ENCODE measurements around the gene JHY. TPM values are rescaled to one million over a fixed set of nuclear protein-coding genes. Genes with fewer than 3 reads are reported as not detected.
"Not testable (repeated sequence)": the region's sequence is repeated elsewhere in the genome, so short reads cannot be mapped to it uniquely, and the experiment has no call there.

The JHY gene
- total RNA-seq, 1 experiment from 2014 or later = 2.4 TPM

DNA sequence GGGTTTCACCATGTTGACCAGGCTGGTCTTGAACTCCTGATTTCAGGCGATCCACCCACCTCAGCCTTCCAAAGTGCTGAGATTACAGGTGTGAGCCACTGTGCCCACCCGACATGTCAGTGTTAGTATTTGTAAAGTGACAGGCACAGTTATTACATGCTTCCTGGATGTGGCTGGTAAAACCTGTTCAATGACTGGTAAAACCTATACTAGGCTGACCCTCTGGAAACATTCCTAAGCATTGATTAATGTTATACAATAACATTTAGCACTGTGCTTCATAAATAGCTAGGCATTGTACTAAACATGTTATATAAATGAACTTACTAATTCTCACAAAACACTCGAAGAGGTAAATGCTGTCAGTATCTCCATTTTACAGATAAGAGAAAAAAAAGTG is 20.9 kb upstream of the JHY start:
- no peak for DNase-seq
- Histone ChIP-seq H3K27me3 (ENCODE audit: control insufficient read depth, insufficient read depth, low read length) (no peaks in the 10 kb centered on the region), H3K4me3 (ENCODE audit: insufficient read depth, low read depth, low read length) (no peak overlapping the region), H3K36me3 (replicated peaks; ENCODE audit: control insufficient read depth, insufficient read depth, low read length) (no peaks in the 10 kb centered on the region)

DNA sequence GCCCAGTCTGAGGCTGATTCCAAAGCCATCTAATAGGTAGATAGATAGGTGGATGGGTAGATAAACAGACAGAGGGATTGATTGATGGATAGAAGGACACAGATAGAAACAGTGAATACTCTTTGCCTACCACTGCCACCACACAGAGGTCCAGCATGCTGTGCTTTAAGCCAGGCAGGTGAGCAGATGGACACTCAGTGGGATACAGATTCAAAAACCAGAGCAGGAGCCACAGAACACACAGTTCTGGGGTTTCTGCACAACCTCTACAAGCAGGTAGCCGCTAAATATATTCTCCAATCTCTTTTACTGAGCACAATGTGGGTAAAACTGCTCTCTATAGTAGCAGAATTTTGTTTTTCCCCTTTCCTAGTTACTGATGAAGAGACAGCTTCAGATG is 20.5 kb upstream of the JHY start:
- Histone ChIP-seq H3K4me3 (ENCODE audit: insufficient read depth, low read depth, low read length) (no peak overlapping the region), H3K27me3 (ENCODE audit: control insufficient read depth, insufficient read depth, low read length) (no peaks in the 10 kb centered on the region), H3K36me3 (replicated peaks; ENCODE audit: control insufficient read depth, insufficient read depth, low read length) (no peaks in the 10 kb centered on the region)
- DNase-seq = no peak

DNA sequence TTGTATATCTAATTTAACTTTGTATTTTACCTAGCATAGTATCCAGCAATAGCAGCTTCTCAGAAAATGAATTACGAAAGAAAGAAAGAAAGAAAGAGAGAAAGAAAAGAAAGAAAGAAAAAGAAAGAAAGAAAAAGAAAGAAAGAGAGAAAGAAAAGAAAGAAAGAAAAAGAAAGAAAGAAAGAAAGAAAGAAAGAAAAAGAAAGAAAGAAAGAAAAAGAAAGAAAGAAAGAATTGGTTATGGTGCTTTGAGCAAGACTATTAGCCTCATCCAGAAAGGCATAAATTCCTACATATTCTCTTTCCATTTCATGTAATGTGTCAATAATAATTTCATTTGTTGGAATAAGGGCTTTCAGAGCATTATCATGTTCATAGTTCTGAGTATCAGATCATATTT is 19.4 kb upstream of the JHY start:
- H3K4me3 ChIP-seq (ENCODE audit: insufficient read depth, low read depth, low read length); H3K27me3 ChIP-seq (ENCODE audit: control insufficient read depth, insufficient read depth, low read length); DNase-seq; H3K36me3 ChIP-seq (replicated peaks; ENCODE audit: control insufficient read depth, insufficient read depth, low read length): not testable (repeated sequence)

DNA sequence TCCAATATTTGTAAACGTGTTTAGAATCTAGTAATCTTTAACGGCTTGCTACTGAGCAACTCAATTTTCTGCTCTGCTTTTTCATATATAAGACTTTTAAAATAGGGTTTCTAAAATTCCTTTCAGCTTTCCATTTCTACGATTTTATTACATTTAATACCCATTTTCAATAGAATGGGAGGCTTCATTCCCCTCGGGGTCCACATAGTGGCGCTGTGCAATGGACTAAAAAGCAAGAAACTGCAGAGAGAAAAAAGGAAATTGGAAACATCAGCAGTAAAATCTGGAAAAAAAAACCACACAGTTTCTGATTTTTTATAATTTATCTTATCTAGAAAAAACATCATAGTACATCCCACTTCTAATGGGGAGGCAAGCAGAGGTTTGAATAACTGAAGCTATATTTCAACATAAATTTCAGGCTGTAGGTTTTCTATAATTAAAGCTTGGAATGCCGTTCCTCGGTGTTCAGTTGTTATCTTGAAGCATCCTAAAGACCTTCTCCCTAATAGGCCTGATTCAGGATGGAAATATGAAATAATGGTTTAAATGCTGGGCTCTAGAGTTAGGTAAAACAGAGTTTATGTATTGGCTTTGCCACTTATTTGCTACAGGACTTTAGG is 18.7 kb upstream of the JHY start:
- peak; percentile 46 for DNase-seq

DNA sequence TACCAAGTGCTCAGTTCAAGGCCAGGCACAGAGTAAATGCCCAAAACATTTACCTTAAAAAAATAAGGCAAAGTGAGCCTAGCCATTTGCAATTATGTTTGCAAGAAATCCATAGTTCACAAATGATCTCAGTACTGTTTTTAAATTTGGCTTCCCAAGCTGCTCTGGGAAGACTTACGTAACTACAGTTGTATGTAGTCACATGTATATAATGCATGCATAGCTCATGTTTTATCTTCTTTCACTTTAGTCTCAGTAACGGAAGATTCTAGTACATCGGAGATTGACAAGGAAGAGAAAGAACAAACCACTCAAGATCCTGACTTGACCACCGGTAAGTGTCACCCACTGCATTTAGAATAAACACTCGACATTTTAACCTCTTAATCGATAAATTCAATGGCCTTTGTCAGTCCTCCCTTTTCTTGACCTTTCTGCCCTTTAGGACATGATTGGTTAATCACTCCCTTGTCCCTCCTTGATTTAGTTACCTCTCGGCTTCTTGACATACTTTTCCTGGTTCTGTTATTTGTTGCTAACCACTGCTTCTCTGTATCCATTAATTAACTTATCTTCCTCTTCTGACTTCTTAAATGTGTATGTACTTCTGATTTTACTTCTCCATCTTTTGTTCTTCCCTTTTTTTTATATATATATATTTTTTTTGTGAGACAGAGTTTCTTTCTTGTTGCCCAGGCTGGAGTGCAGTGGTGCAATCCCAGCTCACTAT is 18.0 kb upstream of the JHY start:
- Histone ChIP-seq H3K27me3 (ENCODE audit: control insufficient read depth, insufficient read depth, low read length) (no peaks in the 10 kb centered on the region), H3K36me3 (replicated peaks; ENCODE audit: control insufficient read depth, insufficient read depth, low read length) (no peaks in the 10 kb centered on the region), H3K4me3 (ENCODE audit: insufficient read depth, low read depth, low read length) (no peak overlapping the region)
- no peak for DNase-seq

More for the DNA sequence above, 18.7 kb upstream of the JHY start:
- H3K4me3 ChIP-seq (ENCODE audit: insufficient read depth, low read depth, low read length) = no peak overlapping the region
- no peaks in the 10 kb centered on the region for H3K27me3 ChIP-seq (ENCODE audit: control insufficient read depth, insufficient read depth, low read length)
- no peaks in the 10 kb centered on the region for H3K36me3 ChIP-seq (replicated peaks; ENCODE audit: control insufficient read depth, insufficient read depth, low read length)

DNA sequence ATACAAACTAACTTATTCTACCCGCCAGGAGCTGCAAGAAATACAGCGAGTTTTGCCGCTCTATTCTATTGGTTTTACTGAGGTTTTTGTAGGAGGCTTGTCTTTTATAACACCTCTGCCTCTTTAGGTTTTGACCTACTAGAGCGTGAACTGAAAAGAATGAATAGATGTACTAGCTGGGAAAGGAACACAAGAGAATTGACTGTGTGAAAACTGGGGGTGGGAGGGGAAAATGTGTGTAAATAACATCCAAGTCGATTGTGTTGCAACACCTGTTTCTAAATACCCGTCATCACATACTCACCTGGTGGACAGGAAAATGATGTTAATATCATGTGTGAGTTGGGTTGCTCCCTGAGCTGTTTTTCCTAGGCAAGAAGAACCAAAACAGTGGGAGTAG is 12.9 kb upstream of the JHY start:
- DNase-seq = no peak
- Histone ChIP-seq H3K36me3 (replicated peaks; ENCODE audit: control insufficient read depth, insufficient read depth, low read length) (no peaks in the 10 kb centered on the region), H3K4me3 (ENCODE audit: insufficient read depth, low read depth, low read length) (no peak overlapping the region), H3K27me3 (ENCODE audit: control insufficient read depth, insufficient read depth, low read length) (no peaks in the 10 kb centered on the region)

DNA sequence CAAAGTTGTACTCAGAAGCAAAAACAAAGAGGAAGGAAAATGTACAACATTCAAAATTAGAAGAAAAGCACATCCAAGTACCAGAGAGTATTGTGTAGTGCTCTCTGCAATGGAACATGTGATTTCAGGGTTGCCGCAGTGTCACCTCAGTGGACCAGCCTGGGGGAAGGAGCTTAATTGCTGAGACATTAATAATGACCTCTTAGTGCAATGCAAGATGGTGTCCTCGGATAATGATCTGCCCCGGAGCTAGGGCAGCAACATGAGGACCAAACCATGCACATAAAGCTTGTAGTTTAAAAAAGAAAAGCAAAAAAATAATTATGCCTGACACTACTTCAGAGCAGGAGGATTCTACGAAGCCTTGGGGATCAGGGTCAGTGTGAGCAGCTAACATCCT is 11.3 kb upstream of the JHY start:
- H3K27me3 ChIP-seq (ENCODE audit: control insufficient read depth, insufficient read depth, low read length) = no peaks in the 10 kb centered on the region
- H3K4me3 ChIP-seq (ENCODE audit: insufficient read depth, low read depth, low read length) = no peak overlapping the region
- no peak for DNase-seq
- H3K36me3 ChIP-seq (replicated peaks; ENCODE audit: control insufficient read depth, insufficient read depth, low read length) = no peaks in the 10 kb centered on the region

DNA sequence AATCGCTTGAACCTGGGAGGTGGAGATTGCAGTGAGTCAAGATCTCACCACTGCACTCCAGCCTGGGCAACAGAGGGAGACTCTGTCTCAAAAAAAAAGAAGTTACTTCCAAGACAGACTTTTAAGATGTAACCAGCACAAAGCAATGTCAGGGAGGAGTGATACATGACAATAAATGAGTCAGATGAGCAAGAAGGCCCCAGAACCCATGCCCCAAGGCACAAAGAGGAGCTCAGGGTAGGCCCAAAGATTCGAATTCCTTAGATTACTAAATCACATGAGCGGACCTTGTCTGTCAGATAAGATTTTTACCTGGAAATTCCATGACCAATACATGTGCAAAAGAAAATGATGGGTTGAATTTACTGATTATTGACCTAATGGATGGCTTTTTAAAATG is 10.5 kb upstream of the JHY start:
- Histone ChIP-seq H3K4me3 (ENCODE audit: insufficient read depth, low read depth, low read length) (no peak overlapping the region), H3K36me3 (replicated peaks; ENCODE audit: control insufficient read depth, insufficient read depth, low read length) (no peaks in the 10 kb centered on the region), H3K27me3 (ENCODE audit: control insufficient read depth, insufficient read depth, low read length) (no peaks in the 10 kb centered on the region)
- DNase-seq = no peak

DNA sequence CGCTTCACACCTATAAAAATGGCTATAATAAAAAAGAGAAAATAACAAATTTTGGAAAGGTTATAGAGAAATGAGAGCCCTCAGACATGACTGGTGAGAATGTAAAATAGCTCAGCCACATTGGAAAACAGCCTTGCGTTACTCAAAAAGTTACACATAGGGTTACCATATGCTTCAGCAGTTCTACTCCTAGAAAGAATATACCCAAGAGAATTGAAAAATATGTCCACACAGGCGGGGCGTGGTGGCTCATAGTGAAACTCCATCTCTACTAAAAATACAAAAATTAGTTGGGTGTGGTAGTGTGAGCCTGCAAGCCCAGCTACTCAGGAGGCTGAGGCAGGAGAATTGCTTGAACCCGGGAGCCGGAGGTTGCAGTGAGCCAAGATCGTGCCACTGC is 7.6 kb upstream of the JHY start:
- Histone ChIP-seq H3K4me3 (ENCODE audit: insufficient read depth, low read depth, low read length) (no peak overlapping the region), H3K36me3 (replicated peaks; ENCODE audit: control insufficient read depth, insufficient read depth, low read length) (no peaks in the 10 kb centered on the region), H3K27me3 (ENCODE audit: control insufficient read depth, insufficient read depth, low read length) (no peaks in the 10 kb centered on the region)
- no peak for DNase-seq

DNA sequence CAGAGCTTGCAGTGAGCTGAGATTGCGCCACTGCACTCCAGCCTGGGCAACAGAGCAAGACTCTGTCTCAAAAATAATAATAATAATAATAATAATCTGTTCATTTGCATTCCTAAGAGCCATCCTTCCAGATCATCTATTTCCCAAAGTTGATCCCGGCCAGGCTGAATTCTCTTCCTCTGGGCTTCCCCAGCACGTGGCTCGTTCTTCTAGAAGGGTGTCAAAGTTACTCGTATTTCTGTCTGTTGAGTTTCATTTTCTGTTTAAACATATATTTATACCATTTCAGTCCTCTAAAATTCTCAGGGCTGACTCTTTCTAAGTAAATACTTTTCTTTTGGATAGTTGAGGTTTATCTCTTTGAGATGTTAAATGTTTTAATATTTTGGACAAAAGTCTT is 4.8 kb upstream of the JHY start:
- Histone ChIP-seq H3K36me3 (replicated peaks; ENCODE audit: control insufficient read depth, insufficient read depth, low read length) (no peaks in the 10 kb centered on the region), H3K4me3 (ENCODE audit: insufficient read depth, low read depth, low read length) (no peak overlapping the region), H3K27me3 (ENCODE audit: control insufficient read depth, insufficient read depth, low read length) (peaks cover 7% of the 10 kb centered on the region; the same call in 1 of the 2 replicates)
- no peak for DNase-seq

DNA sequence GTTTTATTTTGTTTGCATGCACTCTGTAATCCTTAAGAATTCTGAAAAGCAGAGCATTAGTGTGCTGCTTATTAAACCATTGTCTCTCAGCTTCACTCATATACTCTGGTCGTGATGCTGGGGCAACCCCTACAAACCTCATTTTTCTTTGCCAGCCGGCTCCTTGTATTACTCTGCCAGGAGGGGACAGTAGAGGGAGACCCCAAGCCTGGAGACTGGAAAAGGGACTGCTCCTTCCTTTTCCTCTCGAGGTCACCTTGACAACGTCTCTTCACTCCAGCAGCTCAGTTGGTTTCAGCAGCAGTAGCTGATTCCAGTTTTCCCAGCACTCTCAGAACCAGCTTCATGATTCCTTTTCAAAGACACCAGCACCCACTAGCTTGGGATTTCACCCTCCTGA is 2.8 kb upstream of the JHY start:
- H3K27me3 ChIP-seq (ENCODE audit: control insufficient read depth, insufficient read depth, low read length) = peaks cover 7% of the 10 kb centered on the region; the same call in 1 of the 2 replicates
- DNase-seq = peak; percentile 56
- H3K36me3 ChIP-seq (replicated peaks; ENCODE audit: control insufficient read depth, insufficient read depth, low read length) = no peaks in the 10 kb centered on the region
- H3K4me3 ChIP-seq (ENCODE audit: insufficient read depth, low read depth, low read length) = no peak overlapping the region

DNA sequence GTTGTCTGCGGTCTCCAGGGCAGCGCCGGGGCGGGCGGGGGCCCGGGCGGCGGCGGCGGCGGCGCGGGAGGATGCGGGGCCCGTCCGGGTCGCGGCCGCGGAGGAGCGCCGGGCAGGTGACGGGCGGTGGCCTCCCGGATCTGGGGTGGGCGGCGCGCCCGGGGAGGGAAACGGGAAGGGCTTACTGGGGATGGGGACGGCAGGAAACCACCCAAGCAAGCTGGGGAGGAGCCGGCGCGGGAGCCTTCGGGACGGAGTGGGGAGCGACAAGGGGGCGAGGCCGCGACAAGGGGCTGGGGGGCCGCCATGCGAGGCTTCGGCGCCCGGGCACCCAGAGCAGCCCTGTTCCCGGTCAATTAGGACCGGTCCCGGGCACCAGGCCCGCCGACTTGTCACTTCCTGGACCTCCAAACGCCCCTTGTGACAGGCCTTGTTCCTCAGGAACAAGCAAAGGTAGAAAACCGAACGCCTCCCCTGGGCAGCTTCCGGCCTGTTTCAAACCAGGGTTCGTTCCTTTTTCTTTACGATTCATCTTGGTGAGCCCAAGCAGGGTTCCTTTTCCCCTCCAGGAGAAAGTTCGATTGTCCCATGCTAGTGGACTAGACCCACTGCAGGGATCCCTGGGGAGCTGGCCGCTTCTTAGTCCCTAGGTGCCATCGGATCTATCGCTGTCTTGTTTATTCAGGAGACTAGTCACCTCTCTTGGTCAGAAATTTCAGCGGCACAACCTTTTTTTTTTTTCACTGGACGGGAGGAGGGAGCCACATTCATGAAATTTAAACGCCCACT is 492 bp downstream of the JHY start:
- Histone ChIP-seq H3K36me3 (replicated peaks; ENCODE audit: control insufficient read depth, insufficient read depth, low read length) (no peaks in the 10 kb centered on the region), H3K4me3 (ENCODE audit: insufficient read depth, low read depth, low read length) (peak overlapping the region; percentile 75), H3K27me3 (ENCODE audit: control insufficient read depth, insufficient read depth, low read length) (peaks cover 7% of the 10 kb centered on the region; the same call in 1 of the 2 replicates)
- peak; percentile 84 for DNase-seq

DNA sequence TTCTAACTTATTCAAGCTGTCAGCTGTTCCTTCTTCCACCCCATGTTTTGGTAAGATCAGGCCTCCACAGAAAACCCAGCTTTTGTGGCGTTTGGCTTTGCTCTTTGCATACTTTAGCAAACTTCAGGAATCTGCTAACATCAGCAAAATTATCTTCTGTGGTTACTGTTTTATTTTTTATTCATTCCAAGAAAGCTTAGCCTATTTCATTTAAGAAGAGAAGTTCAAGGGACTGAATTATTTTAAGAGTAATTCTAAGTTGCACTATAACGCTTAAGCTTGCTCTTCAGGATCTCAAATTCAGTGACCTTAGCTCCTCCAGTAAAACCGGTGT is 1.1 kb downstream of the JHY start:
- Histone ChIP-seq H3K36me3 (replicated peaks; ENCODE audit: control insufficient read depth, insufficient read depth, low read length) (no peaks in the 10 kb centered on the region), H3K4me3 (ENCODE audit: insufficient read depth, low read depth, low read length) (peak overlapping the region; percentile 75), H3K27me3 (ENCODE audit: control insufficient read depth, insufficient read depth, low read length) (peaks cover 7% of the 10 kb centered on the region; the same call in 1 of the 2 replicates)
- no peak for DNase-seq

DNA sequence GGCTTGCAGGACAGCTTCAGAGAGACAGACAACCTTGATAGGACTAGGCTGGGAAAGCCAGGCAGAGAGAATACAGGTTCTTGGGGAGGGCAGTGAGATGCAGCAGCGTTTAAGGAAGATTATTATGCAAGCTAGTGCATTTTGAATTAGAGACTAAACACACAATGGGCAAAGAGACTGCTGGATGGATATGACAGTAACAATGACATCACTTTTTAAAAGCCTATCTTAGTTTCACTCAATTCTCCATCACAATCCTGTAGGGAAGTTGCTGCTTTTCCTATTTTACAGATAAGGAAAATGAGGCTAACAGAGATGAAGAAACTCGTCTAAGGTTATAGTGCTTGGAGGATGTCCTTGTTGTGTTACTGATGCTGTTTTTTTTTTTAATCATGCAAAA is 5.6 kb downstream of the JHY start:
- no peaks in the 10 kb centered on the region for H3K27me3 ChIP-seq (ENCODE audit: control insufficient read depth, insufficient read depth, low read length)
- H3K4me3 ChIP-seq (ENCODE audit: insufficient read depth, low read depth, low read length) = no peak overlapping the region
- no peak for DNase-seq
- H3K36me3 ChIP-seq (replicated peaks; ENCODE audit: control insufficient read depth, insufficient read depth, low read length) = no peaks in the 10 kb centered on the region

DNA sequence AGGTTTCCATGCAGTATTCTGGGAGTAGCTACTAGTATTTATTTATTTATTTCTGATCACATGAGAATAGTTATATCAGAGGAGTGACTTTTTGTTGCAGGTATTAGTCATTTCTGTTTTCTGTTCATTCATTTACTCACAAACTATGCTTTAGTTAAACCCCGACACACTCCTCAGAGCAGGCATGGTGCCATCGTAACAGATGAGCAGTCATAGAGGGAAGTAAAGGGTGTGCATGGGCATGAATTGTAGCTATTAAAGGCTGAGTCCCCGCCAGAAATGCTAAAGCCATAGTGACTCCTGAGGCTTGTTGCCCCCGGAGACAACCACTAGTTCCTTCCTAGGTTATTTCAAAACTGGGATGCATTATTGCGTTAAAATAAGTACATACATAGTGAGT is 10.6 kb downstream of the JHY start:
- Histone ChIP-seq H3K27me3 (ENCODE audit: control insufficient read depth, insufficient read depth, low read length) (no peaks in the 10 kb centered on the region), H3K4me3 (ENCODE audit: insufficient read depth, low read depth, low read length) (no peak overlapping the region), H3K36me3 (replicated peaks; ENCODE audit: control insufficient read depth, insufficient read depth, low read length) (no peaks in the 10 kb centered on the region)
- no peak for DNase-seq
